HG02840 (cell line): ENCODE data around the gene AEBP1.

Source experiments
- ATAC-seq: cut with Tn5 transposase; IDR thresholded peaks from one replicate; pipeline ENCODE4 v1.9.1; 2021; ENCODE audit warnings: mild to moderate bottlenecking, moderate library complexity, moderate number of reproducible peaks; ENCODE audit not compliant: unreplicated experiment, low FRiP score

AEBP1 gene

DNA sequence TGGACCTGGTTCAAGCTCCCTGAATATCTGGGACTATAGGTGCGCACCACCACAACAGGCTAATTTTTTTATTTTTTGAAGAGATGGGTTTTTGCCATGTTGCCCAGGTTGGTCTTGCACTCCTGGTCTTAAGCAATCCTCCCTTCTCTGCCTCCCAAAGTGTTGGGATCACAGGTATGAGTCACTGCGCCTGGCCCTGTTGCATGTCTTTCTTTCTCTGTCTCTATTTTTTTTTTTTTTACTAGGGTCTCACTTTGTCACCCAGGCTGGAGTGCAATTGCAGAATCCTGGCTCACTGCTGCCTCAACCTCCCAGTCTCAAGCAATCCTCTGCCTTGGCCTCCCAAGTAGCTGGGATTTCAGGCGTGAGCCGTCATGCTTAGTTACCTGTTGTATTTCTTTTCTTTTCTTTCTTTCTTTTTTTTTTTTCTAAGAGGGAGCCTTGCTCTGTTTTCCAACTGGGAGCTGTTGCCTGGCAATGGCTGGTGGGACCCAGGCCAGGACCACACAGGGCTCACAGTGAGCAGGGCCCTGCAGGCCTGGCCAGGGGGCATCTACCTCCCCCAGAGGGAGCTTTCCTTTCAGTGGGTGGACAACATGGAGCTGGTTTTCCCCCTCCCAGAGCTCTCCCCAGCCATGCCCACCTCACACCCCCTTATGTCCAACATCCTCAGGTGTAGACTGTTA, 30.9 kb downstream of the AEBP1 start:
- ATAC-seq, result no peak

GRCh38 chr7:44136731-44137130, 32.6 kb downstream of the AEBP1 start:
- no peak for ATAC-seq

DNA sequence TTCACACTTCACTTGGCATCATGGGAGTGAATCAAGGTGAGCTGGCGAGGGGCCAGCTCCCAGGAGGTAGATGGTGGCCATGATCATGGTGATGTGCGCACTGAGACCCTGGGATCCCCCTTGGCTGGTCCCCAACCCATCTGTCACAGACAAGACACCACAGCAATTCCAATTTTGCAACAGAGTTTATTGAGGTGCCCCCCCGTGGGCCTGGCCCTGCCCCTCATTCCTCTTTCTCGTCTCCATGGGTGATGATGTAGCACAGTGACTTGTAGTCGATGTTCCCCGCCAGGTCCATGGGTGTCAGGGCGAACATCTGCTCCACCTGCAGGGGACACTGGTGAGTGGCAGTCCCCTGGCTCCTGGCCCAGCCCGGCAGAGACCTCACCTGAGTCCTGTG, 34.6 kb downstream of the AEBP1 start:
- no peak for ATAC-seq

DNA sequence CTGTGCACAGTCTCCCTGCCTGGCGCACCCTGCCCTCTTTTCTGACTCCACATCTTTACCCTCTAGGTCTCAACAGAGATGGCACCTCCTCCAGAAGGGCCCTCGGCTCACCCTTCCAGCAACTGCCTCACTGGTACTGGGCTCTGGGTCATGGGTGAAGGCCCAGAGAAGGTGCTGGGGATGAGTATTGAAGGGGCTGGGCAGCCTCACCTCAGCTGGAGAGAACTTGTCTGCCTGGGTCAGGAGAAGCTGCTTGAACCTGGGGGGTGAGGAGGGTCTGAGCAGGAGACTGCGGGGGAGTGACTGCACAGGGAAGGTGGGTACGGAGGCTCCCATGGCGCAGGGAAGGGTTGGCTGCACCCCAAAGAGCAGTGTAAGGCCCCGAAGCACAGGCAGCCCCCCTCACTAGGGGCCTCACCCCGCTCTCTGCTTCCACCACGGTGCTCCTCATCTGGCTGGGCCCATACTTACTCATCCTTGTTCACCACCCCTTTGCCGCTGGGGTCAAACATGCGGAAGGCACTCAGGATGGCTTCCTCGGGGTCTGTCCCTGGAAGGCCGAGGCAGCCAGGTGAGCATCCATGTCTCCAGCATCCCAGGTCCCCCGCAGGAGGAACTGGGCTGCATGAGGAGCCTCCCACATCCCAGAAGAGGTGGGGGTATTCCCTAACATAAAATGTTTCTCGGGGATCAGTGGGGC, 35.3 kb downstream of the AEBP1 start:
- ATAC-seq, result no peak

GRCh38 chr7:44140341-44140740, 36.2 kb downstream of the AEBP1 start:
- no peak for ATAC-seq

GRCh38 chr7:44141221-44141850, 37.2 kb downstream of the AEBP1 start, which contains the start of gene MYL7:
Gene MYL7 (minus strand): TSS chr7:44141332. CDS start chr7:44141305, 27 bp downstream.
- no peak for ATAC-seq

- no peak for ATAC-seq
These were observed 37.9 kb downstream of the AEBP1 start for GRCh38 chr7:44142028-44142427.

DNA sequence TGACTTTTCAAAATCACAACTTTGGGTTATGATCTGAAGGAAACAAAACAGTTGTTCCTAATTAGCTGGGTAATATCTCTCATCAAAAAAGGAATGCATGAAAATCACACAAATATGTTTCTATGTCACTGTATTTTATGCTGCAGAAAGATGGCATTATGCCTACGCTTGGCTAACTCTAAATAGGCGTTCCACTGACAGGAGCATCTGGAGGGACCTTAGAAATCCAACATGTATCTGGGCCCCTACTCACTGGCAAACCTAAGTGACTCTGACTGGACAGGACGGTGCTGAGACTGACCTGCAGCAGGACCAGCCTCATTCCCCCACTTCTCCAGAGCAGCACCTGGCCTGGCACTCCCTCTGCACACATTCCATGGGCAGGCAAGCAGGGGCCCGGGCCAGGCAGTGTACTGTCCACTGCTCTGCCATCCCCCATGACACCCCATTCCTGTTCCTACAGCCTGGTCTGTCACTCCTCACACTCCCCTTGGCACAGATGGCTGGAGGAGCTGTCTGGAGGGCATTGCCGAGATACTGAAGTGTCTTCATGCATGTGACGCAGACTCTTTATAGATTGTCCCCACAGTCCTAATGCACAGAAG, 39.6 kb downstream of the AEBP1 start:
- no peak for ATAC-seq

- no peak for ATAC-seq
These were observed 40.4 kb downstream of the AEBP1 start for GRCh38 chr7:44144426-44144967.

DNA sequence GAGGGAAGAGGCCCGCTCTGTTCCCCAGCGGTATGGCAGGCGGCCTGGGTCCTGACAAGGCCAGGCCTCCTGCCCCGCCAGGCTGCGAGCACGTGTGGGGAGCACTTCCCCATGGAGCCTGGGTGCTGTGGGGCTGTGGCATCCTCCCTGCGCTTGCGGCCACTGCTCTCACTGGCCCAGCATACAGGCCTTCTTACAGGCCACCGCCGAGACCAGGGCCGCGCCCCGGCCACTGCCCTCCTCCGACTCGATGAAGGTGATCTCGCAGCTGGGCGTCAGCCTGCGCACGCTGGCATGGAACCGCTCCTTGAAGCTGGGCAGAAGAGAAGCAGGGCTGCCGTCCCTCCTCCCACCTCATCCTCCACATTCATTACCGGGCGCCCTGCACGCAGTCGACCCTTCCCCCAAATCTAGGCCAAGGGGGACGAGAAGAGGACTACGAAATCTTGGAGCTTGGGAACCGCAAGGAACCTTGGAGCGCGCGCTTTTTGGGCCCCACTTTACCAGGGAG, 40.9 kb downstream of the AEBP1 start:
- no peak for ATAC-seq

DNA sequence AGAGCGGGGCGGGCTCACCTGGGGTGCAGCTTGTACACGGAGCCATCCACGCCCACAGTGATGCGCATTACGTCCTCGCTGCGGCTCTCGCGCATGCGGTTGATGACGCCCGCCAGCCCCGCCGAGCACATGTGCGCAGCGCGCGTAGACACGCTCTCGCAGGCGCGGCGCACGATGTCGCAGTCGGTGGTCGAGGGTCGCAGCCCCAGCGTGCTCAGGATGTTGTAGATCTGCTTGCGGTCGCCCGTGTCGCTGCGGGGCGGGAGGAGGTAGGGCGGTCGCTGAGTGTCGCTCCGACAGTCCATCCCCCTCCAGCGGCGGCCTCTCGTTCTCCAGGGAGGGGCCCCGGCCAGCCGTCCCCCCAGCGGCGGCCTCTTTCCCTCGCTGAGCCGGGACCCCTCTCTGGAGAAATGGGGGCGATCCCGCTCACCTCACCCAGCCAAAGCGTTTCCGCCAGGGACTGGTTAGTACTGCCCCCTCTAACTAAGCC, 41.4 kb downstream of the AEBP1 start:
- ATAC-seq, result no peak

DNA sequence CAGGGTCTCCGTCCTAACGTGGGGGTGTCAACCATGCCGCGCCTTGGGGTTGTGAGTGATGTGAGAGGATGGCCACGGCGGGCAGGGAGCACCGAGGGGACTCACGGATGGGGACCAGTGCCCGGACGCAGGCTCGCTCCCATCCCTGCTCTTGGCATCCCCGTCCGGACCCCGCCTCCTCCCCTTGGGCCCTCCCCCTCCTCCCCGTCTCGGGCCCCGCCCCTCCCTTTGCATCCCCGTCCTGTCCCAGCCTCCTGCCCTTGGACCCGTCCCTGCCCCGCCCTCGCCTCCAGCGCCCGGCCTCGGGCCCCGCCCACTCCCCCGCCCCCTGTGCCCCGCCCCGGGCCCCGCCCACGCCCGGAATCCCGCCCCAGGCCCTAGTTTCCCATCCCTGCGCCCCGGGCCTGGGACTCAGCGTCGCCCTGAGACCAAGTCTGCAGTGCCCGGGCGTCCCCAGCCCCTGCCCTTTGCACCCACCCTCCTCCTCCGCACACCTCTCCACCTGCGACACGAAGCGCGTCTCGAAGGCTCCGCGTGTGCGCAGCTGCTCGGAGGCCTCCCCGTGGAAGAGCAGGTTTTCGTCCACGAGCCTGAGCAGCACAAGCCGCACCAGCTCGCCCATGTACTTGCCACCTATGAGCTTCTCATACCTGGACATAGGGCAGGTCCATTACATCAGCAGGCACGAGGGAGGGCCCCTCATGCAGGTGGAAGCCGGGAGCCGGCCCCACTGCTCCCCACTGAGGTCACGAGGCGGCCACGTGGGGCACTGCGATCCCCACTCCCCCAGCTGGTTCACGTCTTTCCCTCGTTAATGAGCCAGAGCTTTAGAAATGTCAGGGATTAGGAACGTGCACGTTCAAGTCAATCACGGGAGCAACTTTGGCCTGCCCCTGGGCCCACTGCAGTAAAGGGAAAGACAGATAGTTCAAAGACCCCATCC, 42.1 kb downstream of the AEBP1 start:
- no peak for ATAC-seq

DNA sequence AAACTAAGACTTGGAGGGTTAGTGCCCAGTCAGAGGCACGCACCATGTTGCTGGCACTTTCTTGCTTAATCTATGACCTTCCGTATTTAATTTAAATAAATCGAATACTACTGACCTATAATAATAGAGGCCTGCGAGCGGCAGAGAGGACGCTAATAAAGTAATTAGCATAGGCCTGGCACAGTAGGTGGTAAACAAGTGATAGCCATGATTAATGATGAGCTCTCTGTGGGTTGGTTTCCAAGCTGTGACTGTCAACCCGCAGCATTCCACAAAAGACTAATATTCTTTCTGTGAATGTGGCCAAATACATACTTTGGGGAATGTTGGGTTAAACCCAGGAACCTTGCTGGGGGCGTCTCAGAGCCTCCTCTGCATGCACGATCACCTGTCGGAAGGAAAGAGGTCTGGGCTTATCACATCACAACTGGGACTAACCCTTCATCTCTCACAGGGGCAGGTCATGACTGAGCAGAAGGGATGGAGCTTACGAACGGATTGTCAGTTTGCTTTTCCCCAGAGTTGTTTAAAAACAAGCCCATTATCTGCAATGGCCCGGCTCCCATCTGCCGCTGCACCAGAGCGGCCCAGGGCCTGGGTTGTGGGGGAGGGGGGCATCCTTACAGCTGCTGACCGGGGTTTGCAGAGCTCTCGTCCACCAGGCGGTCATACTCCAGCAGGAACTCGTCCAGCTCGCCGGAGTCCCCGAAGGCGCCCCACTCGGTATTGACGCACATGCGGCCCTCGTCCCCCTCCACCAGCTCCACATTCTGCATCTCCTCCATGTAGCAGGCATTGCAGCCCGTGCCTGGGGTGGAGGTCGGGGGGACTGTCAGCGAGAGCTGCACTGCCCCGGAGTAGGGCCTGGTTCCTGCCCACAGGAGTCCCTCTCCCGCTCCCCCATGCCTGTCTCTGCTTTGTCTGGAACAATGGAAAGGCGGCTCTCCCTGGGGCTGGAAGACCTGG, 43.2 kb downstream of the AEBP1 start:
- no peak for ATAC-seq

GRCh38 chr7:44148166-44148565, 44.0 kb downstream of the AEBP1 start:
- ATAC-seq, result no peak

GRCh38 chr7:44148961-44149536, 44.9 kb downstream of the AEBP1 start:
- no peak for ATAC-seq

DNA sequence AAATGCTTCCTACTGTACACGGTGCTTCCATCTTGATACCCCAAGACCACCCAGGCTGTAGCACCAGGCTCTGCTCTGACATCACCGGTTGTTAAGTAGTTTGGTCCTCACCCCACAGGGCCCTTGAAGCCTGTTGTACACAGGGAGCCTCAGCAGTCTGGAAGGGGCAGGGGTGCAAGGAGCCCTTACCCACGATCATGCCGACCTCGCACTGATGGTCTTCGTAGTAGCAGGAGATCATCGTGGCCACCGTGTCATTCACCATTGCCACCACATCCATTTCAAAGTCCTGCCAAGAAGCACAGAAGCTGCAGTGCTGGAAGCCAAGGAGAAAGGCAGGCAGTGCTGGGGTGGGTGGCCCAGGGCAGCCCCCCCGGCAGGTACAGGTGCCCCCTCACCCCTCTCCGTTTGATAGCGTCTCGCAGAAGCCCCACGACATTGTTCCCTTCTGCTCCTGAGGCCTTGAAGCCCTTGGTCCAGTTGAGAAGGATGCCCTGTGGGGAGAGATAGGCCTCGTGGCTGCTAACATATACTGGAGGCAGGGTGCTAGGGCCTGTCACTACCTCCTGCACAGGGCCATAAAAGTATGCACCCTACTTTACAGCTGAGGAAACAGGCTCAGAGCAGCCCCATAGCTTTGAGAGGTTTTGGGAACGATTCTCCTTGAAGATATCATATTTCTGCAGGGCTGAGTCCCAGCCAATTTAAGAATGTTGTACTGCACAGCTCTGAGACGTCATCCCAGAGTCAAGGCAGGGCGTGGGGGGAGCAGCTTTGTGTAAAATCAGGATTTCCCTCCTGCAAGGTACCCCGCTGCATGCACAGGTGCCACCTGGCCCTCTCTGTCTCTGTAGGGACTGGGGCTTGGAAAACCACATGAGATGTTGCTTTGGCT, 45.7 kb downstream of the AEBP1 start:
- ATAC-seq, result no peak

GRCh38 chr7:44150466-44150832, 46.3 kb downstream of the AEBP1 start:
- peak; percentile 53 for ATAC-seq
